HEK293T (cell line): ENCODE data around the gene TAF11.

Experiments
- ARNT ChIP-seq: fragments of 450-650 bp; IDR thresholded peaks from 2 replicates; pipeline ENCODE4 v1.6.1; 2017; ENCODE audit warnings: mild to moderate bottlenecking
- BHLHE40 ChIP-seq: fragments of 450-650 bp; IDR thresholded peaks from 2 replicates; pipeline ENCODE4 v1.6.1; 2016; ENCODE audit warnings: mild to moderate bottlenecking, moderate library complexity, borderline replicate concordance
- CTBP1 ChIP-seq: fragments of 450-650 bp; IDR thresholded peaks from 2 replicates; pipeline ENCODE4 v1.6.1; 2016; ENCODE audit warnings: borderline replicate concordance
- FOXM1 ChIP-seq: fragments of 450-650 bp; IDR thresholded peaks from 2 replicates; pipeline ENCODE4 v1.6.1; 2017; ENCODE audit warnings: mild to moderate bottlenecking, borderline replicate concordance
- L3MBTL2 ChIP-seq: fragments of 450-650 bp; conservative IDR thresholded peaks from 2 replicates; pipeline ENCODE4 v1.6.1; 2016; ENCODE audit warnings: mild to moderate bottlenecking
- LEF1 ChIP-seq: fragments of 450-650 bp; IDR thresholded peaks from 2 replicates; pipeline ENCODE4 v1.6.1; 2017; ENCODE audit warnings: mild to moderate bottlenecking, borderline replicate concordance
- PKNOX1 ChIP-seq: fragments of 450-650 bp; IDR thresholded peaks from 2 replicates; pipeline ENCODE4 v1.6.1; 2016
- SP1 ChIP-seq: fragments of 450-650 bp; IDR thresholded peaks from 2 replicates; pipeline ENCODE4 v1.6.1; 2017
- SUZ12 ChIP-seq: fragments of 450-650 bp; IDR thresholded peaks from 2 replicates; pipeline ENCODE4 v1.6.1; 2016; ENCODE audit warnings: mild to moderate bottlenecking
- TARDBP ChIP-seq: fragments of 450-650 bp; IDR thresholded peaks from 2 replicates; pipeline ENCODE4 v1.6.1; 2016

- TF ChIP-seq LEF1 (no peak), TARDBP (no peak), FOXM1 (no peak), PKNOX1 (no peak), SUZ12 (no peak), BHLHE40 (no peak), CTBP1 (no peak), SP1 (no peak), ARNT (no peak), L3MBTL2 (no peak)
Observed at GRCh38 chr6:34912715-34913464, 25.0 kb upstream of the TAF11 start.
